GM23338 (cell line): ENCODE data around the gene PTPN18. TPM values are rescaled to one million over a fixed set of nuclear protein-coding genes. Genes with fewer than 3 reads are reported as not detected.

ENCODE experiments used
- ATAC-seq: fragments of 200-7000 bp; cut with Tn5 transposase; 3 replicates; pipeline ENCODE4 v1.9.1; 2020
- DNase-seq: peaks from one replicate; pipeline ENCODE4 v3.0.0-alpha.2; 2015; ENCODE audit warnings: low spot score
- H2AFZ ChIP-seq: fragments of 200-600 bp; sonication (generic); 2 replicates; pipeline ENCODE4 v1.8.0; 2016; ENCODE audit warnings: antibody characterized with exemption, mild to moderate bottlenecking, moderate library complexity
- H3F3A ChIP-seq: fragments of 200-600 bp; sonication (generic); replicated peaks from 2 replicates; pipeline ENCODE4 v1.8.0; 2017; ENCODE audit warnings: antibody characterized with exemption, mixed run types, low read depth
- H3K27ac ChIP-seq: fragments of 200-600 bp; sonication (generic); 2 replicates; pipeline ENCODE4 v1.6.1; 2016; ENCODE audit warnings: low read depth
- H3K27me3 ChIP-seq: fragments of 200-600 bp; sonication (generic); 2 replicates; pipeline ENCODE4 v1.8.0; 2016; ENCODE audit warnings: mild to moderate bottlenecking, mixed run types, moderate library complexity; ENCODE audit not compliant: insufficient read depth
- H3K36me3 ChIP-seq: fragments of 200-600 bp; sonication (generic); 2 replicates; pipeline ENCODE4 v1.8.0; 2016; ENCODE audit warnings: mild to moderate bottlenecking; ENCODE audit not compliant: insufficient read depth
- H3K4me1 ChIP-seq: fragments of 200-600 bp; sonication (generic); 2 replicates; pipeline ENCODE4 v1.8.0; 2016; ENCODE audit warnings: mild to moderate bottlenecking, moderate library complexity; ENCODE audit not compliant: insufficient read depth
- H3K4me2 ChIP-seq: fragments of 200-600 bp; sonication (generic); 2 replicates; pipeline ENCODE4 v1.7.1; 2017; ENCODE audit warnings: mixed run types
- H3K4me3 ChIP-seq: fragments of 200-600 bp; sonication (generic); 2 replicates; pipeline ENCODE4 v1.6.1; 2016; ENCODE audit warnings: mixed run types
- H3K79me2 ChIP-seq: fragments of 200-600 bp; sonication (generic); replicated peaks from 2 replicates; pipeline ENCODE4 v1.8.0; 2017; ENCODE audit warnings: mild to moderate bottlenecking; ENCODE audit not compliant: insufficient read depth
- H3K9me2 ChIP-seq: fragments of 200-600 bp; sonication (generic); 2 replicates; pipeline ENCODE4 v1.8.0; 2017; ENCODE audit not compliant: insufficient read depth
- H4K20me1 ChIP-seq: fragments of 200-600 bp; sonication (generic); replicated peaks from 2 replicates; pipeline ENCODE4 v1.8.0; 2017; ENCODE audit warnings: mild to moderate bottlenecking; ENCODE audit not compliant: insufficient read depth
- H3K27ac Mint-ChIP-seq: 2 replicates; pipeline ENCODE4 v1.8.0; 2020; ENCODE audit warnings: inconsistent platforms, mild to moderate bottlenecking, moderate library complexity, mixed read lengths
- H3K27me3 Mint-ChIP-seq: 3 replicates; pipeline ENCODE4 v1.8.0; 2022; ENCODE audit warnings: low read depth, mild to moderate bottlenecking, moderate library complexity, mixed read lengths, inconsistent platforms; ENCODE audit not compliant: insufficient read depth, poor library complexity
- H3K36me3 Mint-ChIP-seq: 3 replicates; pipeline ENCODE4 v1.8.0; 2021; ENCODE audit warnings: low read depth, mild to moderate bottlenecking, inconsistent platforms, moderate library complexity, mixed read lengths
- H3K4me1 Mint-ChIP-seq: 3 replicates; pipeline ENCODE4 v1.8.0; 2020; ENCODE audit warnings: mild to moderate bottlenecking, inconsistent platforms, mixed read lengths
- H3K4me3 Mint-ChIP-seq: 3 replicates; pipeline ENCODE4 v1.8.0; 2021; ENCODE audit warnings: moderate library complexity, mild to moderate bottlenecking, inconsistent platforms, mixed read lengths
- H3K9me3 Mint-ChIP-seq: 3 replicates; pipeline ENCODE4 v1.8.0; 2020; ENCODE audit warnings: moderate library complexity, mild to moderate bottlenecking, inconsistent platforms, mixed read lengths
- CREB1 ChIP-seq: fragments of 250-450 bp; sonication (Bioruptor Pico); IDR thresholded peaks from 2 replicates; pipeline ENCODE4 v1.5.0; 2020; ENCODE audit warnings: low read depth, mild to moderate bottlenecking, moderate library complexity
- CTCF ChIP-seq, 2 experiments: fragments of 200-600 bp in 1 of 2; sonication (generic) in 1 of 2; conservative IDR thresholded peaks; 2 replicates each; pipeline versions ENCODE4 v1.5.1 to v1.6.1; 2016 to 2017; ENCODE audit warnings: antibody characterized with exemption in 2 of 2, low read depth in 2 of 2, mild to moderate bottlenecking in 2 of 2, moderate library complexity in 1 of 2
- ETS1 ChIP-seq: IDR thresholded peaks from 2 replicates; pipeline ENCODE4 v1.6.1; 2016; ENCODE audit warnings: antibody characterized with exemption
- EZH2 ChIP-seq: fragments of 200-600 bp; sonication (generic); IDR thresholded peaks from one replicate; pipeline ENCODE4 v1.8.0; 2017; ENCODE audit warnings: antibody characterized with exemption, mild to moderate bottlenecking, low read depth; ENCODE audit not compliant: unreplicated experiment
- EZH2phosphoT487 ChIP-seq: fragments of 200-600 bp; sonication (generic); IDR thresholded peaks from one replicate; pipeline ENCODE4 v1.8.1; 2018; ENCODE audit warnings: antibody characterized with exemption; ENCODE audit not compliant: unreplicated experiment
- JUNB ChIP-seq: IDR thresholded peaks from one replicate; pipeline ENCODE4 v1.6.1; 2016; ENCODE audit warnings: antibody characterized with exemption; ENCODE audit not compliant: unreplicated experiment
- NANOG ChIP-seq: IDR thresholded peaks from 2 replicates; pipeline ENCODE4 v1.6.1; 2016; ENCODE audit warnings: antibody characterized with exemption, borderline replicate concordance
- POLR2AphosphoS5 ChIP-seq: IDR thresholded peaks from 2 replicates; pipeline ENCODE4 v1.6.1; 2016; ENCODE audit warnings: antibody characterized with exemption, low read depth
- REST ChIP-seq: IDR thresholded peaks from one replicate; pipeline ENCODE4 v1.6.1; 2018; ENCODE audit warnings: antibody characterized with exemption; ENCODE audit not compliant: unreplicated experiment
- STAT1 ChIP-seq: IDR thresholded peaks from one replicate; pipeline ENCODE4 v1.6.1; 2016; ENCODE audit warnings: antibody characterized with exemption; ENCODE audit not compliant: unreplicated experiment
- ZNF114 ChIP-seq: fragments of 250-450 bp; sonication (Bioruptor Pico); IDR thresholded peaks from 2 replicates; pipeline ENCODE4 v1.5.0; 2020; ENCODE audit warnings: mild to moderate bottlenecking, moderate library complexity
- ZNF331 ChIP-seq: fragments of 250-450 bp; sonication (Bioruptor Pico); IDR thresholded peaks from 2 replicates; pipeline ENCODE4 v1.5.0; 2020; ENCODE audit warnings: low read depth, mild to moderate bottlenecking, moderate library complexity
- ZNF462 ChIP-seq: fragments of 250-450 bp; sonication (Bioruptor Pico); IDR thresholded peaks from 2 replicates; pipeline ENCODE4 v1.5.0; 2020; ENCODE audit warnings: mild to moderate bottlenecking, moderate library complexity
- polyA plus RNA-seq: library from polyadenylated mRNA; unstranded; fragments of >200 nt; fragmentation: Nextera tagmentation; extraction: Ambion mirVana; gene quantifications from 2 replicates; pipeline ENCODE4 v1.2.1, GENCODE V29; 2016
- total RNA-seq: library from RNA; depleted of rRNA; stranded (reverse); fragments of >200 nt; shearing (Covaris generic); gene quantifications from 2 replicates; pipeline ENCODE4 v1.2.3, GENCODE V29; 2014

PTPN18 gene
- total and polyA plus RNA-seq, 2 experiments from 2014 or later: 10.1 to 10.9 TPM

- H3F3A ChIP-seq: no peaks in the 10 kb centered on the region
- no peak overlapping the region for H3K27ac ChIP-seq
- H4K20me1 ChIP-seq: no peaks in the 10 kb centered on the region; the same call in 1 of the 2 replicates
- no peak overlapping the region for H3K4me3 ChIP-seq
- Mint-ChIP-seq H3K4me3 (no peak overlapping the region), H3K27ac (no peak overlapping the region), H3K27me3 (peaks cover 14% of the 10 kb centered on the region), H3K36me3 (peaks cover 17% of the 10 kb centered on the region), H3K4me1 (peaks cover 18% of the 10 kb centered on the region), H3K9me3 (no peaks in the 10 kb centered on the region; the same call in 2 of the 3 replicates)
- no peaks in the 10 kb centered on the region for H3K27me3 ChIP-seq
- peaks cover 9% of the 10 kb centered on the region for H3K4me1 ChIP-seq
- ATAC-seq (no peak), DNase-seq (no peak)
- H3K9me2 ChIP-seq: no peaks in the 10 kb centered on the region
- H3K36me3 ChIP-seq: no peaks in the 10 kb centered on the region
- no peaks in the 10 kb centered on the region for H3K79me2 ChIP-seq
- no peak overlapping the region for H2AFZ ChIP-seq
- TF ChIP-seq POLR2AphosphoS5 (no peak), STAT1 (no peak), NANOG (no peak), ZNF462 (no peak), CTCF (conservative IDR thresholded peaks at IDR 0.05; ENCODE audit: low read depth in 2 of 2) (no peak), EZH2 (no peak), ZNF114 (no peak), ZNF331 (CRISPR knock-in tag) (no peak), EZH2phosphoT487 (no peak), CREB1 (CRISPR knock-in tag) (no peak), ETS1 (no peak), JUNB (no peak), REST (no peak)
- no peak overlapping the region for H3K4me2 ChIP-seq
Measured at GRCh38 chr2:130374587-130375290, 18.9 kb downstream of the PTPN18 start.
